Activated CD8-positive, alpha-beta memory T cell treated with anti-CD3 and anti-CD28 coated beads, Interleukin-2, amount 10 ng/mL, durations not matched to agents 7 days and 5 days (primary cell): ENCODE measurements around the gene GPSM3. TPM values are rescaled to one million over a fixed set of nuclear protein-coding genes. Genes with fewer than 3 reads are reported as not detected.
A peak's percentile ranks its signal among the peaks of the same experiment; 100 is the strongest.
"Not testable (repeated sequence)": the region's sequence is repeated elsewhere in the genome, so short reads cannot be mapped to it uniquely, and the experiment has no call there.

ENCODE experiments used
- ATAC-seq: fragments of 150-1000 bp; cut with Tn5 transposase; one replicate; pipeline ENCODE4 v1.10.0; 2021; ENCODE audit warnings: moderate library complexity
- CTCF ChIA-PET: fragments of 350-600 bp; sonication (Branson Sonifier 250); formaldehyde crosslinking; loops from one replicate; lab custom pipeline; 2021; ENCODE audit warnings: antibody characterized with exemption; lab: Charles Lee
- DNase-seq: peaks from one replicate; pipeline ENCODE4 v3.0.0-alpha.2; 2020
- H3K27ac Mint-ChIP-seq: one replicate; pipeline ENCODE4 v1.8.0; 2021; ENCODE audit warnings: mild to moderate bottlenecking, mixed read lengths
- H3K27me3 Mint-ChIP-seq: one replicate; pipeline ENCODE4 v1.8.0; 2021; ENCODE audit warnings: mixed read lengths
- H3K36me3 Mint-ChIP-seq: one replicate; pipeline ENCODE4 v1.8.0; 2021; ENCODE audit warnings: mild to moderate bottlenecking, mixed read lengths
- H3K4me1 Mint-ChIP-seq: one replicate; pipeline ENCODE4 v1.8.0; 2021; ENCODE audit warnings: mixed read lengths
- H3K4me3 Mint-ChIP-seq: one replicate; pipeline ENCODE4 v1.8.0; 2021; ENCODE audit warnings: mild to moderate bottlenecking, moderate library complexity, mixed read lengths
- H3K9me3 Mint-ChIP-seq: one replicate; pipeline ENCODE4 v1.8.0; 2022; ENCODE audit warnings: low read depth, mixed read lengths
- total RNA-seq, 2 experiments: library from RNA; stranded (reverse); gene quantifications; one replicate each; pipeline ENCODE4 v1.2.3, GENCODE V29; 2021

The GPSM3 gene
- total RNA-seq, 2 experiments from 2014 or later = 171 to 196 TPM

GRCh38 chr6:32196682-32197616 lies 4.5 kb upstream of the GPSM3 start:
- DNase-seq = no peak
- CTCF ChIA-PET = interaction anchor here (1.4 to 2.3 kb wide), 2 partner anchors 78 to 642 kb away, joined by 7 read pairs; partner anchors contain the start of gene TAP2
- peak overlapping the region; percentile 99 for H3K27ac Mint-ChIP-seq
- H3K36me3 Mint-ChIP-seq = peaks cover 2% of the 10 kb centered on the region
- H3K4me3 Mint-ChIP-seq = peak overlapping the region; percentile 95
- H3K4me1 Mint-ChIP-seq = peaks cover 26% of the 10 kb centered on the region
- H3K9me3 Mint-ChIP-seq = no peaks in the 10 kb centered on the region
- H3K27me3 Mint-ChIP-seq = no peaks in the 10 kb centered on the region
- no peak for ATAC-seq

GRCh38 chr6:32195902-32196681 lies 3.6 kb upstream of the GPSM3 start:
- CTCF ChIA-PET = interaction anchor here (0.8 to 2.3 kb wide), 18 partner anchors 11 to 662 kb away, joined by 3 to 16 read pairs (median 4); partner anchors contain the start of genes ATF6B, FKBPL, PRRT1 and RNF5
- Mint-ChIP-seq H3K4me3 (peak overlapping the region; percentile 95), H3K27ac (peak overlapping the region; percentile 99), H3K4me1 (peaks cover 26% of the 10 kb centered on the region), H3K27me3 (no peaks in the 10 kb centered on the region), H3K36me3 (peaks cover 6% of the 10 kb centered on the region), H3K9me3 (no peaks in the 10 kb centered on the region)
- ATAC-seq (peak; percentile 2), DNase-seq (peak; percentile 88)

- H3K4me3 Mint-ChIP-seq = peak overlapping the region; percentile 95
- peak overlapping the region; percentile 99 for H3K27ac Mint-ChIP-seq
- peak; percentile 87 for ATAC-seq
- peak; percentile 100 for DNase-seq
- H3K27me3 Mint-ChIP-seq = no peaks in the 10 kb centered on the region
- no peaks in the 10 kb centered on the region for H3K9me3 Mint-ChIP-seq
- H3K36me3 Mint-ChIP-seq = peaks cover 10% of the 10 kb centered on the region
- H3K4me1 Mint-ChIP-seq = peaks cover 26% of the 10 kb centered on the region
- CTCF ChIA-PET = interaction anchor here (0.8 to 2.3 kb wide), 19 partner anchors 11 to 662 kb away, joined by 3 to 16 read pairs (median 4); partner anchors contain the start of genes ATF6B, EGFL8, FKBPL and PRRT1
Measured at GRCh38 chr6:32195652-32195901, 3.1 kb upstream of the GPSM3 start.

GRCh38 chr6:32194825-32195651 lies 2.6 kb upstream of the GPSM3 start:
- Mint-ChIP-seq H3K27ac (peak overlapping the region; percentile 99), H3K27me3 (no peaks in the 10 kb centered on the region), H3K9me3 (no peaks in the 10 kb centered on the region), H3K4me3 (peak overlapping the region; percentile 95), H3K4me1 (peaks cover 26% of the 10 kb centered on the region), H3K36me3 (peaks cover 14% of the 10 kb centered on the region)
- CTCF ChIA-PET = interaction anchor here (0.7 to 2.3 kb wide), 20 partner anchors 10 to 663 kb away, joined by 3 to 16 read pairs (median 4); partner anchors contain the start of genes ATF6B, EGFL8, FKBPL and PRRT1
- ATAC-seq (no peak), DNase-seq (peak; percentile 70)

GRCh38 chr6:32194388-32194787 lies 1.9 kb upstream of the GPSM3 start:
- H3K27me3 Mint-ChIP-seq = no peaks in the 10 kb centered on the region
- peaks cover 26% of the 10 kb centered on the region for H3K4me1 Mint-ChIP-seq
- no peak for DNase-seq
- H3K9me3 Mint-ChIP-seq = no peaks in the 10 kb centered on the region
- peak overlapping the region; percentile 99 for H3K27ac Mint-ChIP-seq
- H3K36me3 Mint-ChIP-seq = peaks cover 14% of the 10 kb centered on the region
- H3K4me3 Mint-ChIP-seq = peak overlapping the region; percentile 95
- ATAC-seq = no peak
- CTCF ChIA-PET = interaction anchor here (0.7 to 2.7 kb wide), 3 partner anchors 12 to 76 kb away, joined by 4 to 16 read pairs (median 8); no protein-coding TSS in a partner anchor

- not testable (repeated sequence) for H3K9me3 Mint-ChIP-seq, DNase-seq, H3K27me3 Mint-ChIP-seq, ATAC-seq
- Mint-ChIP-seq H3K4me3 (peak overlapping the region; percentile 98), H3K27ac (peak overlapping the region; percentile 95), H3K36me3 (peaks cover 23% of the 10 kb centered on the region), H3K4me1 (peaks cover 36% of the 10 kb centered on the region)
- CTCF ChIA-PET = interaction anchor here (1.2 to 4.2 kb wide), 6 partner anchors 11 to 779 kb away, joined by 3 to 31 read pairs (median 5); partner anchors contain the start of genes AGPAT1, ATF6B and RNF5
Measured at GRCh38 chr6:32193096-32193495, 653 bp upstream of the GPSM3 start.

GRCh38 chr6:32191696-32192607 lies 491 bp downstream of the GPSM3 start:
- H3K27me3 Mint-ChIP-seq = no peaks in the 10 kb centered on the region
- peaks cover 45% of the 10 kb centered on the region for H3K4me1 Mint-ChIP-seq
- peaks cover 33% of the 10 kb centered on the region for H3K36me3 Mint-ChIP-seq
- ATAC-seq (no peak), DNase-seq (no peak)
- CTCF ChIA-PET = interaction anchor here (1.2 to 4.2 kb wide), 6 partner anchors 9 to 780 kb away, joined by 3 to 31 read pairs (median 5); partner anchors contain the start of genes AGPAT1, ATF6B and RNF5
- H3K4me3 Mint-ChIP-seq = peak overlapping the region; percentile 98
- no peaks in the 10 kb centered on the region for H3K9me3 Mint-ChIP-seq
- peak overlapping the region; percentile 95 for H3K27ac Mint-ChIP-seq

- Mint-ChIP-seq H3K9me3 (no peaks in the 10 kb centered on the region), H3K27me3 (no peaks in the 10 kb centered on the region), H3K4me3 (peak overlapping the region; percentile 98), H3K27ac (peak overlapping the region; percentile 95), H3K4me1 (peaks cover 50% of the 10 kb centered on the region), H3K36me3 (peaks cover 40% of the 10 kb centered on the region)
- CTCF ChIA-PET = interaction anchor here (4.2 kb wide), 1 partner anchor 13 kb away, joined by 31 read pairs; the partner anchor contains the start of genes AGPAT1 and RNF5
- DNase-seq (no peak), ATAC-seq (no peak)
Measured at GRCh38 chr6:32190911-32191677, 1.3 kb downstream of the GPSM3 start.

GRCh38 chr6:32190054-32190851 lies 2.2 kb downstream of the GPSM3 start, which contains the start of gene PBX2:
Gene PBX2, minus strand, starts transcription at chr6:32190202. Its CDS starts 287 bp downstream, at chr6:32189915.
- Mint-ChIP-seq H3K4me1 (peaks cover 55% of the 10 kb centered on the region), H3K27me3 (no peaks in the 10 kb centered on the region), H3K27ac (peak within 1 kb of the TSS; percentile 95), H3K4me3 (peak within 1 kb of the TSS; percentile 98), H3K9me3 (no peaks in the 10 kb centered on the region), H3K36me3 (peaks cover 45% of the 10 kb centered on the region)
- CTCF ChIA-PET = interaction anchor here (4.2 kb wide), 1 partner anchor 12 kb away, joined by 31 read pairs; the partner anchor contains the start of genes AGPAT1 and RNF5
- ATAC-seq (peak; percentile 67), DNase-seq (peak; percentile 92)

- Mint-ChIP-seq H3K27ac (peak overlapping the region; percentile 75), H3K9me3 (no peaks in the 10 kb centered on the region), H3K4me1 (peaks cover 51% of the 10 kb centered on the region), H3K4me3 (peak overlapping the region; percentile 72), H3K27me3 (no peaks in the 10 kb centered on the region), H3K36me3 (peaks cover 45% of the 10 kb centered on the region)
- CTCF ChIA-PET = no interaction called here
- DNase-seq (no peak), ATAC-seq (no peak)
Measured at GRCh38 chr6:32189742-32190053, 2.7 kb downstream of the GPSM3 start.
